GM12873 (cell line): ENCODE results near the gene PGLYRP1.
A peak's percentile ranks its signal among the peaks of the same experiment; 100 is the strongest.

Source experiments
- TF ChIP-seq, protein P1 (sequence below): IDR thresholded peaks from 2 replicates; pipeline ENCODE4 v1.5.1; 2012; ENCODE audit warnings: low read depth, mild to moderate bottlenecking, moderate library complexity, low read length, control low read depth; ENCODE audit not compliant: insufficient read depth; ENCODE audit errors: missing control alignments

PGLYRP1 gene

DNA sequence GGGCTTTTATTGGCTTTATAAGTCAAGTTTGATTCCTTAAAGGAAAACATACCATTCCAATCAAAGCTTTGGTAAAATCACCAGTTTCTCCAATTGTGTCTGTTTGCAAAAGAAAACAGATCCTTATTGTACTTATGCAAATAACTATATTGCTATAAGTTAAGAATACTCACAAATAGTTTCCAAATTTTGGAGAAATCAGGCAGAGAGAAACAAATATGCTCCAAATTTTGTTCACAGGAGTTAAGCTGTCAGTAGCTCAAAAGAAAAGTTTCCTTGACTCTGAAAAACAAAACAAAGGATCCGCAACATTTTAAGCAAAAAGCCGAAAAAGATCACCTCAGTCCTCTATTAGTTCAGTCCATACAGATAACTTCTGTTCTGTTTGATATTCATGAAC lies 37.2 kb upstream of the PGLYRP1 start:
- TF ChIP-seq, protein P1, sequence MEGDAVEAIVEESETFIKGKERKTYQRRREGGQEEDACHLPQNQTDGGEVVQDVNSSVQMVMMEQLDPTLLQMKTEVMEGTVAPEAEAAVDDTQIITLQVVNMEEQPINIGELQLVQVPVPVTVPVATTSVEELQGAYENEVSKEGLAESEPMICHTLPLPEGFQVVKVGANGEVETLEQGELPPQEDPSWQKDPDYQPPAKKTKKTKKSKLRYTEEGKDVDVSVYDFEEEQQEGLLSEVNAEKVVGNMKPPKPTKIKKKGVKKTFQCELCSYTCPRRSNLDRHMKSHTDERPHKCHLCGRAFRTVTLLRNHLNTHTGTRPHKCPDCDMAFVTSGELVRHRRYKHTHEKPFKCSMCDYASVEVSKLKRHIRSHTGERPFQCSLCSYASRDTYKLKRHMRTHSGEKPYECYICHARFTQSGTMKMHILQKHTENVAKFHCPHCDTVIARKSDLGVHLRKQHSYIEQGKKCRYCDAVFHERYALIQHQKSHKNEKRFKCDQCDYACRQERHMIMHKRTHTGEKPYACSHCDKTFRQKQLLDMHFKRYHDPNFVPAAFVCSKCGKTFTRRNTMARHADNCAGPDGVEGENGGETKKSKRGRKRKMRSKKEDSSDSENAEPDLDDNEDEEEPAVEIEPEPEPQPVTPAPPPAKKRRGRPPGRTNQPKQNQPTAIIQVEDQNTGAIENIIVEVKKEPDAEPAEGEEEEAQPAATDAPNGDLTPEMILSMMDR = no peak

DNA sequence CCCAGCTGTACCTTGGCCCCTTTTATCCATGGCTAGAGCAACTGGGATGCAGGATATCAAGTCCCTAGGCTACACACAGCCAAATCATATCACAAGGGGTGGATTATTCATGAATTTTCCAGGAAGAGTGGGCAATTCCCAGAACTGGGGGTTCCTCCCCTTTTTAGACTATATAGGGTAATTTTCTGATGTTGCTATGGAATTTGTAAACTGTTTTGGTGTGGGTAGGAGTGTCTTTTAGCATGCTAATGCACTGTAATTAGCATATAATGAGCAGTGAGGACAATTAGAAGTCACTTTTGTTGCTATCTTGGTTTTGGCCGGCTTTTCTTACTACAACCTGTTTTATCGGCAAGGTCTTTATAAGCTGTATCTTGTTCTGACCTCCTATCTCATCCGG lies 35.9 kb upstream of the PGLYRP1 start:
- TF ChIP-seq, protein P1 = no peak

DNA sequence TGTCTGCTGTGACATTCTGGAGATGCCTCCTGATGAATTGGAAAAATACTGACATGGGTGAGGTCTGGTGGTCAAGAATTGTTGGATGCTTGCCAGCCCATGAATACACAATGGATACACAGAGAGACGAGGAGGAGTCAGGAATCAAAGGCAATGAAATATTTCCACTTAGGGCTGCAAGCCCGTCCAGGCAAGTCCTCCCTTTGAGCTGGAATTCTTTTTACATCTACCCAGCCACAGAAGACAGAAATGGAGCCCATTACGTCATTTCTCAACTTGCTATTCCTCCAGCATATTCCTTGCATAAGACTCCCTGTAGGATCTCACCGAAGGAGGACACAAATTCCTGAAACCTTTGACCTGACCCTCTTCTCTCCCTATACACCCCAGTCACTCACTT lies 33.7 kb upstream of the PGLYRP1 start:
- TF ChIP-seq, protein P1 = no peak

DNA sequence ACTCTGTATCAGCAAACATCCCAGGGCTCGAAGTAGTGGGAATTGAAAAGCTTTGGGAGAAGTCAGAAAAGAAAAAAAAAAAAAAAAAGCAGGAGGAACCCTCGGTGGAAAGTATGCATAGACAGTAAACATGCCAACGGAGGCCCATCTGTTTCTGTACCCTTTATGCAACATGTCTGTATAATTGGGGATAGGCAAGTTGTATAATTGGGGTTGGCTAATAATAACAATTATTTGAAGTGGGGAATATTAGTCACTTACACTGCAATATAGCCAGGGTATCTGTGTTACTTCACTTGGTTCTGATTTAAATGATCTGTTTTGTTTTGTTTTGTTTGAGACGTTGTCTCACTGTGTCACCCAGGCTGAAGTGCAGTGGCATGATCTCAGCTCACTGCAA lies 30.0 kb upstream of the PGLYRP1 start:
- TF ChIP-seq, protein P1 = no peak

DNA sequence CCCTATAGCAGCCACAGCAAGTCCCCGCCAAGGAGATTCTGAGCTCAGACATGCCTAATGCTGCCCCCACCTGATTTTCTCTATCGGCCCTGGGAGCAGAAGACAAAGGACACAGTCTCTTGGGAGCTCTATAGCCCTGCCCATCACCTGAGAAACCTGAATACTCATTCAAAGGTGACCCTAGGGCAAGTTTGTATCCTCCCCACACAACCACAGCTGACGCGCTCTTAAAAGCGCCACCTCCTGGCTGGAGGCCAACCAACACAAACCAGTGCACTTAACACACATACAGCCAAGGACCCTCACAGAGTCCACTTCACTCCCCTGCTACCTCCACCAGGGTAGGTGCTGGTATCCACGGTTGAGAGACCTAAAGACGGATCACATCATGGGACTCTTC lies 26.7 kb upstream of the PGLYRP1 start:
- TF ChIP-seq, protein P1 = peak; percentile 52

DNA sequence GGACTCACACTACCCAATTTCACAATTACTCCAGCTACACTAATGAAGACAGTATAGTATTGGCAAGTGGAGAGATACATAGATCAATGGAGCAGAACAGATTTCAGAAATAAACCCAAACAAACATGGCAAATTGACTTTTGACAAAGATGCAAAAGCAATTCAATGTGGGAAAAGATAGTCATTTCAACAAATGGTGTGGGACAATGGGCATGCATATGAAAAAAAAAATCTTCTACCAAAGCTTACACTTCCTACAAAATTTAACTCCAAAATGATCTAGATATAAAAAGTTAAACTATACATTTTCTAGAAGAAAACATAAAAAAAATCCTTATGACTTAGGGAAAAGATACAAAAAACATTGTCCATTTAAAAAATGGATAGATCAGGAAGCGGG lies 20.7 kb upstream of the PGLYRP1 start:
- TF ChIP-seq, protein P1 = no peak

DNA sequence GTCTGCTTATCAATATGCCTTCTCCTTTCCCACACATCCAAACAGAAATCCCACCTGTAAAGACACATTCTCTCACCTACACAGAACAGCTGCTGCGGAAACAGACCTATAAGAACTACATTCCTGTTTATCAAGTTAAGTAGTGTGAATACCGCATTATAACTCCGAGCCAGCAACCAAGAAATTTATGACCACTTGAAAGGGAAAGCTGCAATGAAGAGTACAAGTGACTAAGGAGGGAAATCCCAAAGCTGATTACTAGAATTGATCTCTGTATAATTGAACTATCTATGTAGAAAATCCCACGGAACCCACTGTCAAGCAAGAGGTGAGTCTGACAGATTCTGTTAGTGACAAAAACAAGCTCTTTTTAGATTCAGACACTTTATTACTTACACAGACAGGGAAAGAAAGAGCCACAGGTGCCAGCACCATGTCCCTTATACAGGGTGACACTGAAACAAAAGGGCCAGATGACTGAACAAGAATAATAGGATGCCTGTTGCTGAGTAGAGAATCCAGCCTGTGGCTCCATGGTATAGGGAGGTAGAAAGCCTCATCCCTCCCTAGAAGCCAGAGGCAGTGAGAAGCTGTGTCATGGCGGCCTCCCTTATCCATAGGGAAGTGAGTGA lies 19.5 kb upstream of the PGLYRP1 start:
- TF ChIP-seq, protein P1 = no peak
